ENCODE measurements around the gene GPT2.

- no peak for TF ChIP-seq POLR2A (IDR thresholded peaks at IDR 0.05)
- TF ChIP-seq, protein P1, sequence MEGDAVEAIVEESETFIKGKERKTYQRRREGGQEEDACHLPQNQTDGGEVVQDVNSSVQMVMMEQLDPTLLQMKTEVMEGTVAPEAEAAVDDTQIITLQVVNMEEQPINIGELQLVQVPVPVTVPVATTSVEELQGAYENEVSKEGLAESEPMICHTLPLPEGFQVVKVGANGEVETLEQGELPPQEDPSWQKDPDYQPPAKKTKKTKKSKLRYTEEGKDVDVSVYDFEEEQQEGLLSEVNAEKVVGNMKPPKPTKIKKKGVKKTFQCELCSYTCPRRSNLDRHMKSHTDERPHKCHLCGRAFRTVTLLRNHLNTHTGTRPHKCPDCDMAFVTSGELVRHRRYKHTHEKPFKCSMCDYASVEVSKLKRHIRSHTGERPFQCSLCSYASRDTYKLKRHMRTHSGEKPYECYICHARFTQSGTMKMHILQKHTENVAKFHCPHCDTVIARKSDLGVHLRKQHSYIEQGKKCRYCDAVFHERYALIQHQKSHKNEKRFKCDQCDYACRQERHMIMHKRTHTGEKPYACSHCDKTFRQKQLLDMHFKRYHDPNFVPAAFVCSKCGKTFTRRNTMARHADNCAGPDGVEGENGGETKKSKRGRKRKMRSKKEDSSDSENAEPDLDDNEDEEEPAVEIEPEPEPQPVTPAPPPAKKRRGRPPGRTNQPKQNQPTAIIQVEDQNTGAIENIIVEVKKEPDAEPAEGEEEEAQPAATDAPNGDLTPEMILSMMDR (IDR thresholded peaks at IDR 0.05), result no peak
- TF ChIP-seq POLR2AphosphoS5 (IDR thresholded peaks at IDR 0.05), result no peak
These were observed 12.6 kb upstream of the GPT2 start for GRCh38 chr16:46871597-46871996.
